T-helper 22 cell (primary cell): Measurements from ENCODE around the gene TWSG1.
A peak's percentile ranks its signal among the peaks of the same experiment; 100 is the strongest.

Experiments
- DNase-seq: peaks from one replicate; pipeline ENCODE4 v3.0.0-alpha.2; 2020; ENCODE audit warnings: low read depth

The TWSG1 gene

DNA sequence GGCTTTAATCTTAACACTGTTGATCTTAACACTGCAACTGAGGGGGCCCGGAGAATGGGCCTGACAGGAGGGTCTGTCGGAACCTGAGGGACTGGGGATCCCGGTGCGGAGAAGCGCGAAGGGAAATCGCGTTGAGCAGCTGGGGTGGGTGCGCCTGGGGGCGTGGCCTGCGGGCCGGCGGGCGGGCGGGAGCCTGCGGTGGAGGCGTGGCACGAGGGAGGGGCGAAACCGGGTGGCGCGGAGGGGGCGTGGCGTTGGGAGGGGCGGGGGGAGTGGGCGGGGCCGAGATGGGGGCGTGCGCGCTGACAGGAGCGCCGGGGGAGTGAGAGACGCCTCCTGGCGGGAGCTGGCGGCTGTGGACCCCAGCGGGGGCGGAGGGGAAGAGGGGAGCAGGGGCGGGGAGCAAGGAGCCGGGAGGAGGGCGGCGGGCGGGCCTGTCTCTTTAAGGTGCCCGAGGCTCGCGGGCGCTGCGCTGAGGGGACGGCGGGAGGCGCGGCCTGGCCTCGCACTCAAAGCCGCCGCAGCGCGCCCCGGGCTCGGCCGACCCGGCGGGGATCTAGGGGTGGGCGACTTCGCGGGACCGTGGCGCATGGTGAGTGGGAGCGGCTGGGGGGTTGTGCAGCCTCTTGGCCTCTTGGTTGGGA, at the start of gene TWSG1:
Gene TWSG1, plus strand, starts transcription at position 445 of the 644 bp plus-strand sequence. CDS start 2,457 bp downstream, outside the sequence.
- DNase-seq, result peak; percentile 93

GRCh38 chr18:9285604-9286003, 49.0 kb upstream of the TWSG1 start:
- no peak for DNase-seq

DNA sequence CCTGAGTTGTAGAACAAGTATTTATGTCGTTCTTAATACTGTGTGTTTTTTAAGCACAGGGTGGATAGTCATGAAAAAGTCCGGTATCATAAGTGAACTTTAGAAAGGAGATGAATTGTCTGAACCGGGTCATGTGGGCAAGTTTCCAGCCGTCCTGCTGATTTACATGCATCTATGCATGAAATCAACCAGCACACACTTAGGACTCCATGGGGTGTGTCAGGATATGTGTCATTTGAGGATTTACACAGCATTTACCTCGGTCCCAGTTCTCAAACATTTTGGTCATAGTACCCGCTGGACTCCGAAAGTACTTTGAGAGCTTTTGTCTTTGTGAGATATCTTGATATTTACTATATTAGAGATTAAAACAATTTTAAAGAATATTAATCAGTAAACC, 47.5 kb upstream of the TWSG1 start:
- DNase-seq, result no peak

DNA sequence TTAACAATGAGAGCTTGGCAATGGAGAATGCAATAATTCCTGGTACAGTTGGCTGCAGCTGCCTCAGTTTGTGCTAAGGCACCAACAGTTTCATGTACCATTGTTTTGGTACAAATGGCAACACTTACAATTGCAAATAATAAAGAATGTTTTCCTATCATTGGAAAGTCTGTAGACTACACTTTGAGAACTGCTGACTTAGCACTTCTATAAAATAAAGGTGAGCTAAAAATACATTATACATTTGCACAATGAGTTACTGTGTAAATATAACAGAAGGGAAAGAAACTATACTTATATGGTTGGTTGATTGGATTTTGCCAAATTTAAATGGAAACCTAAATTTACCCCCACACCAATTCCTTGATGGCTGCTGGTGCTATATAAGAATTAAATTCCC, 44.9 kb upstream of the TWSG1 start:
- DNase-seq, result no peak

- no peak for DNase-seq
Observed at GRCh38 chr18:9290156-9290555, 44.4 kb upstream of the TWSG1 start.

DNA sequence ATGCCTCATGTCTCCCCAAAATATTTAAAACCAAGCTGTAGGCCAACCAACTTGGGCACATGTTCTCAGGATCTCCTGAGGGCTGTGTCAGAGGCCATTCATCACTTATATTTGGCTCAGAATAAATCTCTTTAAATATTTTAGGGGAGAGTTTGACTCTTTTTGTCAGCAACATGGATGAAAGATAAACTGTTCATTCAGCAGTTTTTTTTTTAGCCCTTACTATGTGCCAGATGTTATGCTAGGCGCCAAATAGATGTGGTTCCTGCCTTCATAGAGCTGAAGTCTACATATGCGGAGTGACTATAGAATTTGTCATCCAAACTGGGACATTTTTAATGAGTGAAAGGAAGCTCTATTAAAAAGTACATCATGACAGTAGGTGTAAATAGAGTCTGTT, 42.5 kb upstream of the TWSG1 start:
- DNase-seq, result no peak

DNA sequence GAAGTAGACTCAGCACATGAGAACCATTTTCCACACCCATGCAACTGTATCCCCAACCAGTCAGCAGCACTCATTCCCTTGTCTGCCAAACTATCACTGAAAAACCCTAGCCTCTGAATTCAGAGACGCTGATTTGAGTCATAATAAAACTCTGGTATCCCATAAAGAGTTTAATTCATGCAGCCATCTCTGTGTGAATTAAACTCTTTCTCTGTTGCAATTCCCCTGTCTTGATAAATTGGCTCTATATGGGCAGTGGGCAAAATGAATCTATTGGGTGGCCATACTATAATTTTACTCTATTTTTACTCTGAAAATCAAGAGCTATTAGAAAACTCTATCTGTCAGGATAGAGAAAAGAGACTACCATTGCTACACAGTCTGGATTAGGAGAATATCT, 40.6 kb upstream of the TWSG1 start:
- no peak for DNase-seq

GRCh38 chr18:9296233-9297006, 38.2 kb upstream of the TWSG1 start:
- no peak for DNase-seq

DNA sequence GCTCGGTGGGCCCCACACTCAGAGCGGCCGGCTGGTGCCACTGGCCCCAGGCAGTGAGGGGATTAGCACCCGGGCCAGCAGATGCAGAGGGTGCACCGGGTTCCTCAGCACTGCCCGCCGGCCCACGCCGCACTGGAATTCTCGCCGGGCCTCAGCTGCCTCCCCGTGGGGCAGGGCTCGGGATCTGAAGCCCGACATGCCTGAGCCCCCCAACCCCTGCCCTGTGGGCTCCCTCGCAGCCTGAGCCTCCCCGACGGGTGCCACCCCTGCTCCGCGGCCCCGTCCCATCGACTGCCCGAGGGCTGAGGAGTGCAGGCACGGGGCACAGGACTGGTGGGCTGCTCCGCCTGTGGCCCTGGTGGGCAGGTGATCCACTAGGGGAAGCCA, 37.6 kb upstream of the TWSG1 start:
- DNase-seq, result no peak

GRCh38 chr18:9304388-9305070, 30.0 kb upstream of the TWSG1 start:
- DNase-seq, result no peak

GRCh38 chr18:9319333-9319732, 15.2 kb upstream of the TWSG1 start:
- DNase-seq, result no peak

GRCh38 chr18:9321017-9321452, 13.5 kb upstream of the TWSG1 start:
- no peak for DNase-seq

- DNase-seq, result no peak
Observed at GRCh38 chr18:9321736-9322135, 12.8 kb upstream of the TWSG1 start.

- no peak for DNase-seq
Observed at GRCh38 chr18:9322744-9323143, 11.8 kb upstream of the TWSG1 start.

- DNase-seq, result no peak
Observed at GRCh38 chr18:9323750-9324445, 10.7 kb upstream of the TWSG1 start.

DNA sequence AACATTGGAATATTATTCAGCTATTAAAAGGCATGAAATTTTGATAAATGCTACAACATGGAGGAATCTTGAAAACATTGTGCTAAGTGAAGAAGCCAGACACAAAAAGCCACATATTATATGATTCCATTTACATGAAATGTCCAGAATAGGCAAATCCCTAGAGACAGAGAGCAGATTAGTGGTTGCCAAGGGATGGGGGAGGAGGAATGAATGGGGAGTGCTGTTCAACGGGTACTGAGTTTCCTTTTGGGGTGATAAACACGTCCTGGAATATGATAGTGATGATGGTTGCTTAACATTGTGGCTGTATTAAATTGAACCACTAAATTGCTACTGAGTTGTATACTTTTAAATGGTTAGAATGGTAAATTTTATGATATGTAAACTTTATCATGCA, 8.9 kb upstream of the TWSG1 start:
- no peak for DNase-seq

DNA sequence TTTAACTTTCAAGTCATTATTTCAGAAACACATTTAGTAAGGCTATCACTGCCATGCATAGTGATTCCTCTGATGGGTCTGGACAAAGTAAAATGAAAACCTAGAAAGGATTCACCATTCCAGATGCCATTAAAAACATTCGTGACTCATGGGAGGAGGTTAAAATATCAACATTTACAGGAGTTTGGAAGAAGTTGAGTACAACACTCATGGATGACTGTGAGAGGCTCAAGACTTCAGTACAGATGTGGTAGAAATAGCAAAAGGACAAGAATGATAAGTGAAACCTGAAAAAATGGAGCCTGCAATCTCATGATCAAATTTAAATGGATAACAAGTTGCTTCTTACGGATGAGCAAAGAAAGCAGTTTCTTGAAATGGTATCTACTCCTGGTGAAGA, 5.8 kb upstream of the TWSG1 start:
- no peak for DNase-seq

GRCh38 chr18:9329471-9329870, 5.1 kb upstream of the TWSG1 start:
- DNase-seq, result no peak

DNA sequence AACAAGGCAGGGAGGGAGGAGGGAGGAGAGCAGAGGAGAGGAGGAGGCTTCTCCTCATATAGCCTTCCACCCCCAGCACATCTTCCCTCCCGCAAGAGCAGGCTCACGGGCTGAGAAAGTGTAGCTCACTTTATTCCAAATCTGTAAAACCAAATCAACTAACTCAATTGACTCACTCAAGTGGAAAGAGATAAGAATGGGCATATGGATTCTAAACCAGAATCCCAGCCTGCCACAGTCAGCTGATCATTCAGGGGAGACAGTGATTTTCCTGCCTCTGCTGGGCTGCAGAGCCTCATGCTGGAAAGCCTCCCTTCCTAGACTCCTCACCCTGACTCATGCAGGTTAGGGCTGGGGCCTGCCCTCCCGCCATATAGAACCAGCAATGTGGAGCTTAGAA, 4.2 kb upstream of the TWSG1 start:
- no peak for DNase-seq

DNA sequence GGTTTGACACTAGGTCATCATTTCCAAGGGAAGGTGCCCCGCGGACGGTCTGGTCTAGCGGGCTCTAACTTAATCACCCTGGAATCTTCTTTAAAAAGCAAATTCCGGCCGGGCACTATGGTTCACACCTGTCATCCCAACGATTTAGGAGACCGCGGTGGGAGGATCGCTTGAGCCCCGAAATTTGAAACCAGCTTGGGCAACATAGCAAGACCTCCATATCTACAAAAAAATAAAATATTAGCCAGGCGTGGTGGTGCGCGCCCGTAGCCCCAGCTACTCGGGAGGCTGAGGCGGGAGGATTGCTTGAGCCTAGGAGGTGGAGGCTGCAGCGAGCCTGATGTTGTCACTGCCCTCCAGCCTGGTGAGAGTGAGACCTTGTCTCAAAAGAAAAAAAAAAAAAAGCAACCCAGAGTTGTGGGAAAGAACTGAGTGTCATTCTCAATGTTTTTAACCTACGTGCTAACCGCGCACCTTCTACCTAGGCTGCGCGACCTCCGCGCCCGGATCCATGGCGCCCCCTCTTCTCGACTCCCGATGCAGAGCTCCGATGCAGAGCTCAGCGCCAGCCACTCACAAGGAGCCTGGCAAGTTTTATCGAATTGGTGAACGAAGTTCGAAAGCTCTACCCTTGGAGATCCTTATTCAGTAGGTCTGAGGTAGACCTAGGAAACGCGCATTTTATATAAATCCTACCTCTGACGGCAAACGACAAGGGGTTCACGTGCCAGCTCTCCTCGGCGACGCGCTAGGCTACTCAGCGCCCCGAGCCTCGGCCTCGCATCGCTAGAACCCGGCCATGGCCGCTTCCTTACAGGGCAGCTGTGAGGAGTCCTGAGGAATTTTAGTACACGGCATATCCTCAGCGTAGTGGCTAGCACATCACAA, 888 bp upstream of the TWSG1 start:
- DNase-seq, result no peak

DNA sequence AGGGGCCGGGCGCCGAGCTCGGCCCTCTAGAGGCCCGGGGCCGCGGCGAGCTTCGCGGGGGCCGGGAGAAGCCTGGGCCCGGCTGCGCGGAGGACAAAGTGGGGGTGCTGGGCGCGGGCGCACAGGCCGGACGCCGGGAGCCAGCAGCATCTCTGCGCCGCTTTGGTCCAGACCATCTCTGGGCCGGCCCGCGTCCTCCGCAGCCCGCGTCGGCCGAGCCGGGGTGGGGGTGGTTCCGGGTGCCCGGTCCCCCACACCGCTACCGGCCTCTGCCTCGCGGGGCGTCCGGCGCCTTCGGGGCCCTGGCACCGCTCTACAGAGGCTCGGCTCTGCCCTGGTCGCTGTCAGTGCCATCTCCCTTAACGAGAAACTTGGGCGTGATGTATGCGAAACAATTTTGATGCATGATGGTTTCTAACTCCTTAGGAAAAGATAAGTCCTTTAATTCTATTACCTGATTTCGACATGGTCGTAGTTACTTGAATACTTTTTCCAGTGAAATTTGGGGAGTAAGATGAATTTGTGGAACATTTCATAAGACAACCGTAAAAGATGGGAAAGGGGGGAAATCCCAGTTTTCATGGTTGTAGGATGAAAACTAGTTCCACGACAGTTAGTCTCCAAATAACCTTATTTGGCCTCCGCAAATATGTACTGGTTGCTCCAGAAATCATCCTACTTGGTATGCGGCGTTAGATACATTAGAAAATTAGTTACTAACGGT, 562 bp downstream of the TWSG1 start:
- peak; percentile 4 for DNase-seq
